K562 (cell line): ENCODE measurements around the gene CCDC90B. TPM values are rescaled to one million over a fixed set of nuclear protein-coding genes. Genes with fewer than 3 reads are reported as not detected.

Experiments
- ATAC-seq: fragments of 200-7000 bp; cut with Tn5 transposase; 3 replicates; pipeline ENCODE4 v1.9.1; 2020; ENCODE audit warnings: moderate library complexity
- BruUV-seq: library from RNA; stranded (reverse); fragments of 400-500 nt; replicated peaks from 2 replicates; lab custom pipeline; 2021; lab: Mats Ljungman, UMichigan
- CTCF ChIA-PET: fragments of 300-600 bp; formaldehyde crosslinking; extraction: SDS; loops from one replicate; lab custom pipeline; 2021; ENCODE audit warnings: low intra/inter-chr PET ratio; lab: Yijun Ruan, JAX
- POLR2A ChIA-PET: fragments of 300-600, 350-650 bp; sonication (Branson Sonifier 250); formaldehyde crosslinking; extraction: SDS; loops from one replicate; lab custom pipeline; 2021; ENCODE audit warnings: antibody characterized with exemption, inconsistent platforms; lab: Yijun Ruan, JAX
- DNase-seq, 4 experiments: peaks; one replicate each; pipeline versions ENCODE4 v3.0.0 to v3.0.0-alpha.2; 2011 to 2018; ENCODE audit warnings: low spot score in 3 of 4, mixed read lengths in 3 of 4; ENCODE audit errors: extremely low read depth in 1 of 4
- FAIRE-seq: peaks from 2 replicates; lab custom pipeline; 2011; peaks lifted over from hg19 to GRCh38; lab: Jason Lieb, UNC
- H2AFZ ChIP-seq: 2 replicates; pipeline ENCODE4 v1.6.0; 2011; ENCODE audit warnings: low read depth, low read length, control low read depth, inconsistent platforms
- H3K27ac ChIP-seq: fragments of 200-600 bp; 3 replicates; pipeline ENCODE4 v1.8.0; 2011; ENCODE audit warnings: low read depth, mild to moderate bottlenecking, control low read depth, inconsistent platforms, low read length, moderate library complexity, mixed read lengths; ENCODE audit errors: extremely low read depth
- H3K27me3 ChIP-seq, 2 experiments: fragments of 300-600 bp in 1 of 2; 2 replicates in 1 of 2; 3 replicates in 1 of 2; pipeline versions ENCODE4 v1.6.0 to v1.8.0; 2011; ENCODE audit warnings: inconsistent platforms in 2 of 2, low read length in 2 of 2, mild to moderate bottlenecking in 1 of 2, mixed read lengths in 1 of 2, moderate library complexity in 1 of 2; ENCODE audit not compliant: control insufficient read depth in 2 of 2, insufficient read depth in 2 of 2
- H3K36me3 ChIP-seq: fragments of 300-600 bp; 3 replicates; pipeline ENCODE4 v1.8.0; 2011; ENCODE audit warnings: mild to moderate bottlenecking, low read length, inconsistent platforms; ENCODE audit not compliant: control insufficient read depth, insufficient read depth
- H3K4me1 ChIP-seq, 2 experiments: fragments of 200-600 bp in 1 of 2; replicated peaks in 1 of 2; 2 replicates in 1 of 2; 3 replicates in 1 of 2; pipeline versions ENCODE4 v1.5.1 to v1.8.0; 2011; ENCODE audit warnings: inconsistent platforms in 2 of 2, low read length in 2 of 2, mild to moderate bottlenecking in 1 of 2, mixed read lengths in 1 of 2, moderate library complexity in 1 of 2; ENCODE audit not compliant: control insufficient read depth in 2 of 2, insufficient read depth in 2 of 2
- H3K4me2 ChIP-seq: 2 replicates; pipeline ENCODE4 v1.6.1; 2011; ENCODE audit warnings: low read length, control low read depth, inconsistent platforms, mixed read lengths; ENCODE audit not compliant: insufficient read depth
- H3K4me3 ChIP-seq: fragments of 200-600 bp; sonication (generic), shearing (Covaris generic); 2 replicates; pipeline ENCODE4 v1.5.1; 2016; ENCODE audit warnings: control low read depth, inconsistent platforms
- H3K79me2 ChIP-seq: fragments of 200-600 bp; 3 replicates; pipeline ENCODE4 v1.8.0; 2011; ENCODE audit warnings: low read length, inconsistent platforms; ENCODE audit not compliant: control insufficient read depth, insufficient read depth
- H3K9ac ChIP-seq, 2 experiments: 2 replicates each; pipeline versions ENCODE4 v1.6.0 to v1.6.1; 2011; ENCODE audit warnings: low read depth in 2 of 2, low read length in 2 of 2, control low read depth in 1 of 2, inconsistent platforms in 1 of 2, mild to moderate bottlenecking in 1 of 2, mixed read lengths in 1 of 2; ENCODE audit not compliant: insufficient read depth in 1 of 2
- H3K9me1 ChIP-seq: one replicate; pipeline ENCODE4 v1.6.0; 2011; ENCODE audit warnings: inconsistent platforms, mild to moderate bottlenecking, low read length, moderate library complexity; ENCODE audit not compliant: control insufficient read depth, insufficient read depth
- H3K9me3 ChIP-seq: replicated peaks from 2 replicates; pipeline ENCODE4 v1.5.1; 2011; ENCODE audit warnings: low read depth, low read length, inconsistent platforms; ENCODE audit not compliant: control insufficient read depth, insufficient read depth
- H4K20me1 ChIP-seq: replicated peaks from 2 replicates; pipeline ENCODE4 v1.6.1; 2011; ENCODE audit warnings: low read length, inconsistent platforms, mixed read lengths; ENCODE audit not compliant: control insufficient read depth, insufficient read depth
- ATF7 ChIP-seq: fragments of 450-650 bp; IDR thresholded peaks from 2 replicates; pipeline ENCODE4 v1.7.1; 2014; ENCODE audit warnings: mild to moderate bottlenecking, moderate library complexity
- CREB1 ChIP-seq, 2 experiments: sonication (generic) in 1 of 2; formaldehyde crosslinking in 1 of 2; IDR thresholded peaks; 2 replicates each; pipeline versions ENCODE4 v1.6.1 to v1.8.0; 2012 to 2022; ENCODE audit warnings: inconsistent platforms in 1 of 2, mild to moderate bottlenecking in 1 of 2, missing genetic modification reagents in 1 of 2, moderate library complexity in 1 of 2
- MED1 ChIP-seq: sonication (generic); formaldehyde crosslinking; IDR thresholded peaks from 2 replicates; pipeline ENCODE4 v1.8.1; 2023; ENCODE audit warnings: missing genetic modification reagents, borderline replicate concordance
- MEIS2 ChIP-seq: fragments of 450-650 bp; IDR thresholded peaks from 2 replicates; pipeline ENCODE4 v1.6.1; 2014; ENCODE audit warnings: mild to moderate bottlenecking; ENCODE audit not compliant: partially characterized antibody
- NR3C1 ChIP-seq: sonication (generic); formaldehyde crosslinking; IDR thresholded peaks from 2 replicates; pipeline ENCODE4 v1.8.1; 2022; ENCODE audit warnings: missing genetic modification reagents
- PPARD ChIP-seq: fragments of 250-450 bp; sonication (Bioruptor Pico); IDR thresholded peaks from 2 replicates; pipeline ENCODE4 v1.8.0; 2022; ENCODE audit warnings: inconsistent platforms, mild to moderate bottlenecking, moderate library complexity
- RB1 ChIP-seq: fragments of 450-650 bp; IDR thresholded peaks from 2 replicates; pipeline ENCODE4 v1.6.1; 2017; ENCODE audit warnings: low read depth, mild to moderate bottlenecking
- SRF ChIP-seq, 2 experiments: fragments of 250-450, 450-650 bp in 1 of 2; sonication (Bioruptor Pico) in 1 of 2; sonication (generic) in 1 of 2; formaldehyde crosslinking; IDR thresholded peaks; 2 replicates each; pipeline versions ENCODE4 v1.5.0 to v1.5.1; 2020 to 2022; ENCODE audit warnings: mild to moderate bottlenecking in 1 of 2, missing genetic modification reagents in 1 of 2
- ZNF184 ChIP-seq: sonication (generic); formaldehyde crosslinking; IDR thresholded peaks from 2 replicates; pipeline ENCODE4 v1.5.0; 2020; ENCODE audit warnings: missing genetic modification reagents
- ZNF282 ChIP-seq: sonication (generic); formaldehyde crosslinking; IDR thresholded peaks from 2 replicates; pipeline ENCODE4 v1.8.1; 2023; ENCODE audit warnings: missing genetic modification reagents
- ZNF445 ChIP-seq: fragments of 250-450 bp; sonication (Bioruptor Pico); IDR thresholded peaks from 2 replicates; pipeline ENCODE4 v1.4.0; 2020; ENCODE audit warnings: low read depth, mild to moderate bottlenecking, moderate library complexity
- ZNF785 ChIP-seq: fragments of 250-450 bp; sonication (Bioruptor Pico); IDR thresholded peaks from 2 replicates; pipeline ENCODE4 v1.4.0; 2020; ENCODE audit warnings: mild to moderate bottlenecking
- WGBS: fragments of 100-300 bp; shearing (Covaris generic); methylation state at CpG from one replicate; pipeline ENCODE4 v1.1.6; 2016; ENCODE audit warnings: low coverage, mixed read lengths; ENCODE audit not compliant: insufficient coverage; ENCODE audit errors: missing lambda C conversion rate; 5-methylcytosine and 5-hydroxymethylcytosine counted together
- in situ Hi-C: fragments of 300-500 bp; cut with MboI; formaldehyde crosslinking; loops from 4 replicates; pipeline ENCODE4 v1.15.0; 2018; ENCODE audit warnings: inconsistent platforms, mixed read lengths
- intact Hi-C: fragments of 100-400 bp; cut with micrococcal nuclease; formaldehyde crosslinking; loops from 2 replicates; pipeline ENCODE4 v1.14.2; 2022
- polyA plus RNA-seq, 8 experiments: library from polyadenylated mRNA; depleted of rRNA in 4 of 8; stranded (reverse) in 5 of 8; unstranded in 3 of 8; fragments of >200 nt; fragmentation: Nextera tagmentation in 2 of 8; fragmentation: Illumina TruSeq in 1 of 8; extraction: Ambion mirVana in 2 of 8; extraction: Trizol in 1 of 8; gene quantifications; 2 replicates each; pipeline versions ENCODE4 v1.2.1 to v1.2.3, GENCODE V29; 2011 to 2014; ENCODE audit warnings: inconsistent platforms in 1 of 8, missing spikeins in 1 of 8
- total RNA-seq, 7 experiments: library from RNA; depleted of rRNA in 6 of 7; stranded (reverse); fragments of >200 nt in 6 of 7; fragmentation: Illumina TruSeq in 2 of 7; extraction: Trizol in 2 of 7; gene quantifications; 2 replicates each; pipeline versions ENCODE4 v1.2.1 to v1.2.3, GENCODE V29; 2011 to 2021; ENCODE audit warnings: low replicate concordance in 1 of 7
- TF ChIP-seq, protein P1 (sequence below): IDR thresholded peaks from 2 replicates; pipeline ENCODE4 v1.6.1; 2012; ENCODE audit warnings: low read depth, low read length, improper control_type of control experiment, borderline replicate concordance
- TF ChIP-seq, protein P2 (sequence below): fragments of 450-650 bp; IDR thresholded peaks from 2 replicates; pipeline ENCODE4 v1.6.1; 2016; ENCODE audit warnings: borderline replicate concordance
- TF ChIP-seq, protein P3 (sequence below): fragments of 450-650 bp; formaldehyde crosslinking; IDR thresholded peaks from 2 replicates; pipeline ENCODE4 v1.4.0; 2022; ENCODE audit warnings: missing genetic modification characterization

CCDC90B gene
- total and polyA plus RNA-seq, 9 of the 15 experiments (the other 6 are each of a cell fraction or from before 2014, with no cell fraction given), result 26.6 to 63.6 (median 51.8) TPM

DNA sequence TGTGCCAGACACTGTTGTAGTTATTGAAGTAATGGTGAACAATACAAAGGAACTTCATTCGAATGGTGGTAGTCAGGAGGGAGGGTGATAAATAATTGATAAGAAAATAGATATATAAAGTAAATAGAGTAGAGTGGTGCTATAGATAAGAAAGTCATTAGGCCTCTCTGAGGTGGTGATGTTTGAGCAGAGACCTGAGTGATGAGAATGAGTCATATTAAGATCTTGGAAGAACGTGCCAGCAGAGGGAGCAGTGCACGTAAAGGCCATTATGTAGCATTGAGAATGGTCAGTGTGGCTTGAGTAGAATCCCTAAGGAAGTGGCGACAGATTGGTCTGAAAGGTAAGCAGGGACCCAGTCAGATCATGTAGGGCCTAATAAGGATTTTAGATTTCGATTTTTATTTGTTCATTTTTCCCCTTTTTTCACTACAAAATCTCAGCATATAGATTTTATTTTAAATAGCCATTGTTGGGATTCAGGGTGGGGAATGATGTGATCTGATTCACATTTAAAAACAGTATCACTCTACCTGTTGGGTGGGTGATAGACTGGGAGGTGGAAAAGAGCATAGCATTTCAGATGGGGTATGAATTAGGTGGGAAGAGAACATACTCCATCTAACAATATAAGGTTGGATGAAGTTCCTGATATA is 44.7 kb downstream of the CCDC90B start (continued):
- TF ChIP-seq, protein P1, sequence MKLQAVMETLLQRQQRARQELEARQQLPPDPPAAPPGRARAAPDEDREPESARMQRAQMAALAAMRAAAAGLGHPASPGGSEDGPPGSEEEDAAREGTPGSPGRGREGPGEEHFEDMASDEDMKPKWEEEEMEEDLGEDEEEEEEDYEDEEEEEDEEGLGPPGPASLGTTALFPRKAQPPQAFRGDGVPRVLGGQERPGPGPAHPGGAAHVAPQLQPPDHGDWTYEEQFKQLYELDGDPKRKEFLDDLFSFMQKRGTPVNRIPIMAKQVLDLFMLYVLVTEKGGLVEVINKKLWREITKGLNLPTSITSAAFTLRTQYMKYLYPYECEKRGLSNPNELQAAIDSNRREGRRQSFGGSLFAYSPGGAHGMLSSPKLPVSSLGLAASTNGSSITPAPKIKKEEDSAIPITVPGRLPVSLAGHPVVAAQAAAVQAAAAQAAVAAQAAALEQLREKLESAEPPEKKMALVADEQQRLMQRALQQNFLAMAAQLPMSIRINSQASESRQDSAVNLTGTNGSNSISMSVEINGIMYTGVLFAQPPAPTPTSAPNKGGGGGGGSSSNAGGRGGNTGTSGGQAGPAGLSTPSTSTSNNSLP, result peak; percentile 89; the same call in 1 of the 2 replicates

DNA sequence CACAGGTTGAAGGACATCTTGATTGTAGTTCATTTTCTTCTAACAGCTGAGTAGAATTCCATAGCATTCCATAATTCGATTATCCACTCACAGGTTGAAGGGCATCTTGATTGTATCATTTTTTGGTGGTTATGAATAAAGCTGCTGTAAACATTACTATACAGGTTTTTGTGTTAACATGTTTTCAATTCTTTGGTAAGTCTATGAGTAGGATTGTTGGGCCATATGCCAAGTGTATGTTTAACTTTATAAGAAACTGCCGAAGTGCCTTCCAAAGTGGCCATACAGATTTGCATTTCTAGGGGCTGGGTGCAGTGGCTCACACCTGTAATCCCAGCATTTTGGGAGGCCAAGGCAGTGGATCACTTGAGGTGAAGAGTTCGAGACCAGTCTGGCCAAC is 48.1 kb downstream of the CCDC90B start:
- H3K36me3 ChIP-seq, result no peaks in the 10 kb centered on the region
- POLR2A ChIA-PET, result no interaction called here
- no peaks in the 10 kb centered on the region for H3K4me1 ChIP-seq
- no peak for ATAC-seq
- no peak overlapping the region for H2AFZ ChIP-seq
- CTCF ChIA-PET, result no interaction called here
- FAIRE-seq, result no peak
- WGBS, result 12% methylated on average over 3 of the region's 3 CpGs
- no peak overlapping the region for H3K4me2 ChIP-seq
- no peaks in the 10 kb centered on the region for H3K27me3 ChIP-seq
- no peak for TF ChIP-seq ATF7
- TF ChIP-seq RB1, result no peak
- TF ChIP-seq NR3C1, result no peak
- TF ChIP-seq MEIS2, result no peak
- TF ChIP-seq PPARD, result no peak
- no peak for TF ChIP-seq SRF (CRISPR knock-in tag; IDR thresholded peaks at IDR 0.05)
- no peak for TF ChIP-seq ZNF282 (CRISPR knock-in tag)
- no peak for TF ChIP-seq ZNF184 (CRISPR knock-in tag)
- no peak for TF ChIP-seq ZNF785 (CRISPR knock-in tag)
- no peak for TF ChIP-seq CREB1 (IDR thresholded peaks at IDR 0.05)
- TF ChIP-seq CREB1 (CRISPR knock-in tag; IDR thresholded peaks at IDR 0.05), result no peak
- TF ChIP-seq, protein P2, sequence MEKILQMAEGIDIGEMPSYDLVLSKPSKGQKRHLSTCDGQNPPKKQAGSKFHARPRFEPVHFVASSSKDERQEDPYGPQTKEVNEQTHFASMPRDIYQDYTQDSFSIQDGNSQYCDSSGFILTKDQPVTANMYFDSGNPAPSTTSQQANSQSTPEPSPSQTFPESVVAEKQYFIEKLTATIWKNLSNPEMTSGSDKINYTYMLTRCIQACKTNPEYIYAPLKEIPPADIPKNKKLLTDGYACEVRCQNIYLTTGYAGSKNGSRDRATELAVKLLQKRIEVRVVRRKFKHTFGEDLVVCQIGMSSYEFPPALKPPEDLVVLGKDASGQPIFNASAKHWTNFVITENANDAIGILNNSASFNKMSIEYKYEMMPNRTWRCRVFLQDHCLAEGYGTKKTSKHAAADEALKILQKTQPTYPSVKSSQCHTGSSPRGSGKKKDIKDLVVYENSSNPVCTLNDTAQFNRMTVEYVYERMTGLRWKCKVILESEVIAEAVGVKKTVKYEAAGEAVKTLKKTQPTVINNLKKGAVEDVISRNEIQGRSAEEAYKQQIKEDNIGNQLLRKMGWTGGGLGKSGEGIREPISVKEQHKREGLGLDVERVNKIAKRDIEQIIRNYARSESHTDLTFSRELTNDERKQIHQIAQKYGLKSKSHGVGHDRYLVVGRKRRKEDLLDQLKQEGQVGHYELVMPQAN, result no peak
- no peak for TF ChIP-seq MED1 (CRISPR knock-in tag)
- no peak for TF ChIP-seq ZNF445 (CRISPR knock-in tag)
- TF ChIP-seq, protein P3, sequence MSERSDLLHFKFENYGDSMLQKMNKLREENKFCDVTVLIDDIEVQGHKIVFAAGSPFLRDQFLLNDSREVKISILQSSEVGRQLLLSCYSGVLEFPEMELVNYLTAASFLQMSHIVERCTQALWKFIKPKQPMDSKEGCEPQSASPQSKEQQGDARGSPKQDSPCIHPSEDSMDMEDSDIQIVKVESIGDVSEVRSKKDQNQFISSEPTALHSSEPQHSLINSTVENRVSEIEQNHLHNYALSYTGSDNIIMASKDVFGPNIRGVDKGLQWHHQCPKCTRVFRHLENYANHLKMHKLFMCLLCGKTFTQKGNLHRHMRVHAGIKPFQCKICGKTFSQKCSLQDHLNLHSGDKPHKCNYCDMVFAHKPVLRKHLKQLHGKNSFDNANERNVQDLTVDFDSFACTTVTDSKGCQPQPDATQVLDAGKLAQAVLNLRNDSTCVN (CRISPR knock-in tag), result no peak
- no peak overlapping the region for H3K4me3 ChIP-seq
- intact Hi-C loops (loop anchor here (10.0 kb wide), 1 partner anchor 487 kb away; no protein-coding TSS in a partner anchor), in situ Hi-C loops (loop anchor here (25.0 kb wide), 1 partner anchor 326 kb away; the partner anchor contains the start of genes DDIAS and PRCP)
- BruUV-seq, result no TSS peak
- H3K27ac ChIP-seq, result no peak overlapping the region
- no peaks in the 10 kb centered on the region for H4K20me1 ChIP-seq
- no peaks in the 10 kb centered on the region for H3K9me3 ChIP-seq
- no peak for DNase-seq
- no peak overlapping the region for H3K9ac ChIP-seq
- H3K79me2 ChIP-seq, result no peaks in the 10 kb centered on the region
- no peaks in the 10 kb centered on the region for H3K9me1 ChIP-seq
